ENCODE data around the gene PRICKLE1.

PRICKLE1 gene

DNA sequence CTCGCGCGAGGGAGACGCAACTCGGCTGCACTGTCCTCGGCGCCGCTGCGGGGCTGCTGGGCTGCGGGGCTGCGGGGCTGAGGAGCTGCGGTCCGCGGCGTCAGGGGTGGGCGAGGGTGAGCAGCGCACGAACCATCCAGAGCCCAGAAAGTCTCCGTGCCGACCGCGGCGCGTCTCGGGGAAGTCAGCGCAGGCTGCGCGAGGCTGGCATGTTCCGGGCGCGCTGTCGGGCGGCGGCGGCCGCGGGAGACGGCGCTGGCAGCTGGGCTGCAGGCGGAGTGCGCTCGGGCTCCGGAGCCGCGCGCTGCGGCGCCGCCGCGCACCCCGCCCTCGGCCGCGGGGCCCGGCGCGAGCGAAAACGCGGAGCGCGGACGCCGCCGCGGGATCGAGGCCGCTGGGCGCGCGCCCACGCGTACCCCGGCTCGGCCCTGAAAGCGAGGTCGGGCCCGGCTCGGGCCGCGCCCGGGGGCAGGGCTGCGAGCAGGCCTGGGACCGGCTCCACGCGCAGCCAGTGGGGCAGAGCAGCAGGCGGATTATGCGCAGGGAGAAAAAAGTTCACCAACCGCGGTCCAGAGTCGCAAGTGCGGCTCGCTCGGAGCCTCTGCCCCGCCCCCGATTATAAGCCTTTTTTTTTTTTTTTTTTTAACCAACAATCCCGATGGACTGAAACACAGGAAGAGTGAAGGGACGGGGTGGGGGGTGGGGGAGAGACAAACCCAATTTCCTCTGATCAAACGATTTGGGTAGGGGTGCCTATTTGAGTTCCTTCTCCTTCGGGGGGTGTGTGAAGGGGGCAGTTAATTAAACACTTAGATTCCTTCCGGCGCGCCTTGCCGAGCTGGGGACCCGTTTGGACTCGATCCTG lies at the start of gene PRICKLE1:
PRICKLE1 (minus strand) TSS at position 282 of the 865 bp plus-strand sequence. CDS start 117,230 bp downstream, outside the sequence.
- no peak for TF ChIP-seq CTCF (IDR thresholded peaks at IDR 0.05; ENCODE audit: insufficient read depth, low read depth, low read length, missing control alignments)
- H3K4me3 ChIP-seq (ENCODE audit: low read depth, low read length), result peak within 1 kb of the TSS; percentile 35; the same call in 1 of the 2 replicates
- DNase-seq (ENCODE audit: low read depth), result peak; percentile 43

DNA sequence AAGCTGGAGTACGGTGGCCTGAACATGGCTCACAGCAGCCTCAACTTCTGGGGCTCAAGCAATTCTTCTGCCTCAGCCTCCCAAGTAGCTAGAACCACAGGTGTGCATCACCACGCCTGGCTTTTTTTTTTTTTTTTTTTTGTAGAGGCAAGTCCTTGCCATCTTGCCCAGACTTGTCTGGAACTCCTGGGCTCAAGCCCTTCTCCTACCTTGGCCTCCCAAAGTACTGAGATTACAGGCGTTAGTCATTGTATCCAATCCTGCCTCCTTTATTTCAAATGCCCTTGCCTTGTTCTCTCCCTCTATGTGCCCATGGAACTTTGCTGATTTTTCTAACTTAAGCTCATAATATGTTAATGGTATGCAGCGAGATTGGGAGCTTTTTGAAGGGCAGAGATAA lies 49.2 kb upstream of the PRICKLE1 start:
- DNase-seq (ENCODE audit: low read depth), result no peak
- no peak for TF ChIP-seq CTCF (IDR thresholded peaks at IDR 0.05; ENCODE audit: insufficient read depth, low read depth, low read length, missing control alignments)
- H3K4me3 ChIP-seq (ENCODE audit: low read depth, low read length), result no peak overlapping the region

DNA sequence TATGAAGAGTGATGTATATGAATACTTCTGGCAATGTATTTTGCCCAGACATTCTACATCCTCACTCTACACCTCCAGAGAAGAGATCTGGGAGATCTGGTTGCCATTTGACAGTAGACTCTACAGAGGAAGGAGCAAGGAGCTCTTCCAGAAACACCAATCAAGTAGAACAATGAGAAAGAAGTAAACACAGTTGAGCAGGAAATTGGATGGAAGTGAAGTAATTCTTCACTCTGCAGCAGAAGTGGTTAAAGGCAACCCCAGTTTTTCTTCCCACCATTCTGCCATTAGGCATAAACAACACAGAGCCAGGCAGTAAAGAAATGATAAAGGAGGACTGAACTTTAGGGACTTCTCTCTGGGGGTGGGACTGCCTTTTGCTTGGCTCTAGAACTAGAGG lies 48.5 kb upstream of the PRICKLE1 start:
- no peak for TF ChIP-seq CTCF (IDR thresholded peaks at IDR 0.05; ENCODE audit: insufficient read depth, low read depth, low read length, missing control alignments)
- no peak for DNase-seq (ENCODE audit: low read depth)
- no peak overlapping the region for H3K4me3 ChIP-seq (ENCODE audit: low read depth, low read length)

- DNase-seq (ENCODE audit: low read depth), result no peak
Measured at GRCh38 chr12:42636993-42637392, 47.4 kb upstream of the PRICKLE1 start.

DNA sequence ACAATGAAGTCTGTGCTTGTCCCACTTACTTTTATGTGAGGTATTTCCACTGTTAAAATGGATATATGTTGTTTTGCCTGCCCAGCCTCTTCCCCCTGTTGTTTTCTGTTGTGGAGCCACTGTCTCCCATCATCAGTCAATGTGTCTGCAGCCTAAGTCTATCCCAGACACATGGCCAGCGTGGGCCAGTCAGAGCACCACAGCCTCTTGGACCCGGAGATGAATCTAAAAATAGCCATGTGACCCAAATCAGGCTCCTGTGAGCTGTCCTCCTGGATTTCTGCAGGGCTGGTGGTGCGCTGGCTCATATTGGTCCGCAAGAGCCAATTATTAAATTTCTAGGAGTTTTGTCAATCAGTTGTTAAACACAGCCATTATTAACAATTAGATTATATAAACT lies 44.0 kb upstream of the PRICKLE1 start:
- no peak for DNase-seq (ENCODE audit: low read depth)

More at GRCh38 chr12:42636993-42637392, 47.4 kb upstream of the PRICKLE1 start:
- no peak overlapping the region for H3K4me3 ChIP-seq (ENCODE audit: low read depth, low read length)
- TF ChIP-seq CTCF (IDR thresholded peaks at IDR 0.05; ENCODE audit: insufficient read depth, low read depth, low read length, missing control alignments), result no peak

GRCh38 chr12:42631513-42631912 lies 42.0 kb upstream of the PRICKLE1 start:
- H3K4me3 ChIP-seq (ENCODE audit: low read depth, low read length), result no peak overlapping the region
- no peak for TF ChIP-seq CTCF (IDR thresholded peaks at IDR 0.05; ENCODE audit: insufficient read depth, low read depth, low read length, missing control alignments)
- DNase-seq (ENCODE audit: low read depth), result no peak

More for the DNA sequence above, 44.0 kb upstream of the PRICKLE1 start:
- TF ChIP-seq CTCF (IDR thresholded peaks at IDR 0.05; ENCODE audit: insufficient read depth, low read depth, low read length, missing control alignments), result no peak
- H3K4me3 ChIP-seq (ENCODE audit: low read depth, low read length), result no peak overlapping the region

Data from GM12865 (cell line).